Adrenal gland (tissue), 5 donors: ENCODE measurements around the gene TADA2B.

Source experiments
- POLR2A ChIP-seq, 2 donors: fragments of 450-650 bp; IDR thresholded peaks; one replicate each; pipeline ENCODE4 v1.6.1; 2017; ENCODE audit warnings: antibody characterized with exemption in 2 of 2, mild to moderate bottlenecking in 2 of 2, moderate library complexity in 1 of 2
- TF ChIP-seq, protein P1 (sequence below), 6 experiments: fragments of 450-650 bp in 4 of 6; fragments of 200-600 bp in 2 of 6; sonication (generic) in 1 of 6; IDR thresholded peaks; 1 replicate in 5 of 6; 2 replicates in 1 of 6; pipeline versions ENCODE4 v1.5.1 to v1.8.0; 2016 to 2021; ENCODE audit warnings: antibody characterized with exemption in 6 of 6, mild to moderate bottlenecking in 2 of 6, moderate library complexity in 1 of 6
- donor health status: DM: no; HTN: no; CAD: no.

DNA sequence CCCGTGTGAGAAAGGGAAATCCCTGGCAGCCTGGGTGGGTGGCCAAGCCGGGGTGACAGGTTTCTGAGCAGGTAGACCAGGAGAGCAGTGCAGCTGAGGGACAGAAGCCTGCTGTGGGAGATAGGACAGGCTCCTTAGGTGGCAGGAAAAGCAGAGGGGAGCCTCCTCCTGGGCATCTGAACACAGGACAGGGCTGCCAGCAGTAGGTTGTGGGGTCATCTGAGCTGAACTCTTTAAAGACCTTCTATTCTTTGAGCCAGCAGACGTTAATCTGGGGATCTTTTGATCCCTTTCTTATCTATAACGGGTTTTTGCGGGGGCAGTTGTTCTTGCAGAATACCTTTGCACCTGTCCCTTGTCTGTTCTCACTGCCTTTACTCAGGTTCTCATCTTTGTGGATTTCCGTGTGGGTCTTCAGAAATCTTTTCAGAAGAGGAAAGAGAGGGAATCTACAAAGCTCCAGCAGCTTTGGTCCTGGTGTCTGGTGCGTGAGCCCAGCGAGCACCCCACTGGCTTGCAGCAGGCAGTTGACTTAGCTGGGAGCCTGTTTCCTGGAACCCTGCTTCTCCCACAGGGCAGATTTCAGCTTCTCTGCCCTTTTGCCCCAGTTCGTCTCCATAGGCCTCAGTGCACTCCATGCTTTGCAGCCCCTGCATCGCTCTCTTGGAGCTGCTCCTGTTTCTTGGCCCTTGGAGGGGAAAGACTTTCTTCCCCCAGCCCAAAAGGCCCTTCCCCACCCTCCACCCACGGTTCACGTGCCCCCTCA lies 35.8 kb upstream of the TADA2B start:
- TF ChIP-seq, protein P1, sequence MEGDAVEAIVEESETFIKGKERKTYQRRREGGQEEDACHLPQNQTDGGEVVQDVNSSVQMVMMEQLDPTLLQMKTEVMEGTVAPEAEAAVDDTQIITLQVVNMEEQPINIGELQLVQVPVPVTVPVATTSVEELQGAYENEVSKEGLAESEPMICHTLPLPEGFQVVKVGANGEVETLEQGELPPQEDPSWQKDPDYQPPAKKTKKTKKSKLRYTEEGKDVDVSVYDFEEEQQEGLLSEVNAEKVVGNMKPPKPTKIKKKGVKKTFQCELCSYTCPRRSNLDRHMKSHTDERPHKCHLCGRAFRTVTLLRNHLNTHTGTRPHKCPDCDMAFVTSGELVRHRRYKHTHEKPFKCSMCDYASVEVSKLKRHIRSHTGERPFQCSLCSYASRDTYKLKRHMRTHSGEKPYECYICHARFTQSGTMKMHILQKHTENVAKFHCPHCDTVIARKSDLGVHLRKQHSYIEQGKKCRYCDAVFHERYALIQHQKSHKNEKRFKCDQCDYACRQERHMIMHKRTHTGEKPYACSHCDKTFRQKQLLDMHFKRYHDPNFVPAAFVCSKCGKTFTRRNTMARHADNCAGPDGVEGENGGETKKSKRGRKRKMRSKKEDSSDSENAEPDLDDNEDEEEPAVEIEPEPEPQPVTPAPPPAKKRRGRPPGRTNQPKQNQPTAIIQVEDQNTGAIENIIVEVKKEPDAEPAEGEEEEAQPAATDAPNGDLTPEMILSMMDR (IDR thresholded peaks at IDR 0.05) = no peak
- no peak for TF ChIP-seq POLR2A (IDR thresholded peaks at IDR 0.05)
